Mucosa of descending colon (tissue), 3 donors: ENCODE results near the gene NXPH2. TPM values are rescaled to one million over a fixed set of nuclear protein-coding genes. Genes with fewer than 3 reads are reported as not detected.

Source experiments
- ATAC-seq: fragments of 200-7000 bp; cut with Tn5 transposase; one replicate; pipeline ENCODE4 v1.9.1; 2020; ENCODE audit warnings: mild to moderate bottlenecking, moderate library complexity
- DNase-seq, 3 donors: peaks; one replicate each; pipeline ENCODE4 v3.0.0-alpha.2; 2020
- H3K36me3 ChIP-seq: fragments of 200-600 bp; one replicate; pipeline ENCODE4 v1.8.0; 2021; ENCODE audit warnings: low read depth, mild to moderate bottlenecking
- H3K4me1 ChIP-seq: fragments of 200-600 bp; one replicate; pipeline ENCODE4 v1.8.0; 2021; ENCODE audit warnings: low read depth, mild to moderate bottlenecking
- H3K4me3 ChIP-seq: fragments of 200-600 bp; one replicate; pipeline ENCODE4 v1.8.0; 2021; ENCODE audit warnings: mild to moderate bottlenecking
- H3K9me3 ChIP-seq: fragments of 200-600 bp; one replicate; pipeline ENCODE4 v1.8.0; 2021; ENCODE audit warnings: mild to moderate bottlenecking
- intact Hi-C, 2 donors: fragments of 100-400 bp; cut with DNase I in 1 of 2; cut with micrococcal nuclease in 1 of 2; formaldehyde crosslinking; loops; one replicate each; pipeline versions ENCODE4 v1.11.0 to v1.11.1; 2022; cut with DNase I, micrococcal nuclease
- total RNA-seq, 3 donors: library from RNA; stranded (reverse); fragmentation: NEBNext Ultra II Directional in 2 of 3; extraction: Animal tissue kit (Norgen Biotek cat#: 25700) in 2 of 3; gene quantifications; one replicate each; pipeline versions ENCODE4 v1.2.1 to v1.2.4, GENCODE V29; 2021 to 2023
- TF ChIP-seq, protein P1 (sequence below): fragments of 200-600 bp; IDR thresholded peaks from one replicate; pipeline ENCODE4 v1.8.0; 2022; ENCODE audit warnings: antibody characterized with exemption, mild to moderate bottlenecking
- donor health status: DM: no; HTN: no; CAD: no; lungs with moderate emphysema.
- donor health status: DM: no; HTN: no; CAD: no.
- donor health status: DM: no; HTN: yes; CAD: no.

NXPH2 gene
- total RNA-seq, 3 donors from 2014 or later: 0.38 TPM; not detected in 2

DNA sequence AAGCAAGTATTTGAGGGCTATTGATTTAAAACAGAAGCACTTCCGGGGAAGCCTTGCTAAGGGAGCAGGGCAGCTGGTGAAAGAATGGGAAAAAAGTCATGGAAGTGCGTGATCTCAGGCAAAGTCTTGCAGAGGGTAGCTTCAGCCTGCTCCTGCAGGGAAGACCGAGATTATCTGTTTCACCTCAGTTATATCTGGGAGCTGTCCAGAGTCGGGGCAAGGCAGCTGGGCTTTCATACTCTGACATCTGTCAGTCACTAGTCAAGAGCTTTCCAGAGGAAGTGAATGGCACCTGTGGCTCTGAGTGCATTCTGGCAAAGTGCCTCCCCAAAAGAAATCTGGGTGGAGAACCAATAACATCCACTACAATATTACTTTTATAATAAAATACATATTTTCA, 8.7 kb downstream of the NXPH2 start:
- DNase-seq (no peak), ATAC-seq (no peak)
- no peaks in the 10 kb centered on the region for H3K4me1 ChIP-seq
- TF ChIP-seq, protein P1, sequence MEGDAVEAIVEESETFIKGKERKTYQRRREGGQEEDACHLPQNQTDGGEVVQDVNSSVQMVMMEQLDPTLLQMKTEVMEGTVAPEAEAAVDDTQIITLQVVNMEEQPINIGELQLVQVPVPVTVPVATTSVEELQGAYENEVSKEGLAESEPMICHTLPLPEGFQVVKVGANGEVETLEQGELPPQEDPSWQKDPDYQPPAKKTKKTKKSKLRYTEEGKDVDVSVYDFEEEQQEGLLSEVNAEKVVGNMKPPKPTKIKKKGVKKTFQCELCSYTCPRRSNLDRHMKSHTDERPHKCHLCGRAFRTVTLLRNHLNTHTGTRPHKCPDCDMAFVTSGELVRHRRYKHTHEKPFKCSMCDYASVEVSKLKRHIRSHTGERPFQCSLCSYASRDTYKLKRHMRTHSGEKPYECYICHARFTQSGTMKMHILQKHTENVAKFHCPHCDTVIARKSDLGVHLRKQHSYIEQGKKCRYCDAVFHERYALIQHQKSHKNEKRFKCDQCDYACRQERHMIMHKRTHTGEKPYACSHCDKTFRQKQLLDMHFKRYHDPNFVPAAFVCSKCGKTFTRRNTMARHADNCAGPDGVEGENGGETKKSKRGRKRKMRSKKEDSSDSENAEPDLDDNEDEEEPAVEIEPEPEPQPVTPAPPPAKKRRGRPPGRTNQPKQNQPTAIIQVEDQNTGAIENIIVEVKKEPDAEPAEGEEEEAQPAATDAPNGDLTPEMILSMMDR: no peak
- no peaks in the 10 kb centered on the region for H3K36me3 ChIP-seq
- H3K9me3 ChIP-seq: no peaks in the 10 kb centered on the region
- no peak overlapping the region for H3K4me3 ChIP-seq
- intact Hi-C loops: no loop called here

DNA sequence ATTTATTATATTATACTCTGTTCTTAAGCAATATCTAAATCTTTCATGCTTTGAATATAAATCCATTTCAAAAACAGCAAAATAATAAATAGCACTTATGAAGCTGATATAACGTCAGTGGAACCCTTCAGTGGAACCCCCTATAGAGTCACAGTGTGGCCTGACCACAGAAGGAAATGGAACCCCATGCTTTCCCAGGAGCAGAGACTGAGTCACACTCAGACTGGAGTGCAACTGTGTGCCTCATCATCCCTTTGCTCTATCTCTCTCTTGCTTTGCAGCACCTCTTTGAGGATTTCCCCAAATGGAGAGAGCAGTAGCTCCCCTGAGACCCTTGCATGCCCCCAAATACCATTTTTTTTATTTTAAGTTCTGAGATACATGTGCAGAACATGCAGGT, 13.1 kb downstream of the NXPH2 start:
- TF ChIP-seq, protein P1: no peak
- H3K4me3 ChIP-seq: no peak overlapping the region
- H3K36me3 ChIP-seq: no peaks in the 10 kb centered on the region
- no peaks in the 10 kb centered on the region for H3K9me3 ChIP-seq
- intact Hi-C loops: no loop called here
- no peaks in the 10 kb centered on the region for H3K4me1 ChIP-seq
- ATAC-seq (no peak), DNase-seq (no peak)

DNA sequence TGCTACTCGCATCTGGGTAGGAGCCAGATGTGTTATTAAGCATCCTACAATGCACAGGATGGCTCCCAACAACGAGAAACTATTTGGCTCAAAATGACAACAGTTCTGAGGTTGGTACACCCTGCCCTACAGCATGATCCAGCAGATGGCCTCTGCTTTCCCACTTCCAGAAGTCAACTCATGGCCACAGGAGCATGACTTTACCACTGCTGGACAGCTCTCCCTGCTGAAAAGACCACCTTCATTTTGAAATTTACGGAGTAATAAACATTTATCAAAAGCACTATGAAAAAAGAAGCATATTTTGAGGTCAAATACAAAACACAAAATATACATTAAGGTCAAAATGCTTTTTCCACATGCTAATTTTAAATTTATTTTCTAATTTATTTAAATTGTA, 13.7 kb downstream of the NXPH2 start:
- ATAC-seq: no peak
- Histone ChIP-seq H3K9me3 (no peaks in the 10 kb centered on the region), H3K4me1 (no peaks in the 10 kb centered on the region), H3K36me3 (no peaks in the 10 kb centered on the region), H3K4me3 (no peak overlapping the region)
- TF ChIP-seq, protein P1: no peak
- no peak for DNase-seq
- intact Hi-C loops: no loop called here

DNA sequence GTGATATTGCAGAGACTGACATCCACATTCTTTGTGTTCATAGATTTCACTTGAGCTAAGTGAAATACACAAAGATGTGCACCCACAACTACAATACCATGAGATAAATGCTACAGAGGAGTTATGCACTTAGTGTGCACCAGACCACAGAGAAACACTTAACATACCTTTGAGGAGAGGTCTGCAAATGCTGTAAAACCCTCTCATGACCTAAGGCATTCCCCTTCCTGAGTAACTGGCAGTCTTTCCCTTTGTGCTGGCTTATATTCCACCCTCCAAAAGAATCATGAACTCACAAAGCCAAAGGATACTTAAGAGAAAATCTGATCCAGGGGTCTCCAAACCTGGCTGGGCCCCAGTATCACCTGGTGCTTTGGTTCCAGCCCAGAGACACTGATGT, 16.2 kb downstream of the NXPH2 start:
- TF ChIP-seq, protein P1: no peak
- Histone ChIP-seq H3K36me3 (no peaks in the 10 kb centered on the region), H3K4me1 (no peaks in the 10 kb centered on the region), H3K9me3 (no peaks in the 10 kb centered on the region), H3K4me3 (no peak overlapping the region)
- ATAC-seq: no peak
- DNase-seq: no peak
- intact Hi-C loops: no loop called here

DNA sequence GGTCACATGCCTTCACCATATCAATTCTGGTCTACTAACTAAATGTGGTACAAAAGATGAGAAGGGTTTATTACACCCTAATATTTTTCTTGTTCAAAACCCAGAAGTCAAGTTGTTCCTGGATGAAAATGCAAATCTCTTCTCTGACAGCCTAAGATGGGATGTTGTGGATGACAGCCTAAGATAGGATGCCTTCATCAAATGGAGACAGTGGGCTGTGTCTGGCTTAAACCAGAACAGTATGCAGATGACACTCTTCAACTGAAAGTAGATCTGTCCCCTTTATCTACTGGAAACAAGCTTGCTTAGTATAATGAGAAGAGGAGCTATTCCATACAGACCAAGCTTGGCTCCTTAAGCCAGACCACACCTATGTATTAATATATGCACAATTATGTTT, 17.7 kb downstream of the NXPH2 start:
- no peaks in the 10 kb centered on the region for H3K9me3 ChIP-seq

More for the DNA sequence above, 17.7 kb downstream of the NXPH2 start:
- TF ChIP-seq, protein P1: no peak
- H3K36me3 ChIP-seq: no peaks in the 10 kb centered on the region
- ATAC-seq (no peak), DNase-seq (no peak)
- intact Hi-C loops: no loop called here
- no peak overlapping the region for H3K4me3 ChIP-seq
- no peaks in the 10 kb centered on the region for H3K4me1 ChIP-seq
